T-helper 2 cell treated with Interferon-gamma antibody and Interleukin-4, amounts not matched to agents 100 ng/mL and 5 ng/mL, for 36 hours (primary cell): ENCODE data around the gene USP2. TPM values are rescaled to one million over a fixed set of nuclear protein-coding genes. Genes with fewer than 3 reads are reported as not detected.

Experiments used
- intact Hi-C: fragments of 100-400 bp; cut with micrococcal nuclease; formaldehyde crosslinking; loops from one replicate; pipeline ENCODE4 v1.15.1; 2023
- total RNA-seq: library from RNA; stranded (reverse); gene quantifications from 2 replicates; pipeline ENCODE4 v1.2.3, GENCODE V29; 2022

The USP2 gene
- total RNA-seq, 1 donor from 2014 or later: 0.41 TPM

GRCh38 chr11:119377112-119377901 lies 4.2 kb downstream of the USP2 start:
- intact Hi-C loops: no loop called here

- intact Hi-C loops: no loop called here
Observed at GRCh38 chr11:119376197-119376847, 5.2 kb downstream of the USP2 start.

- intact Hi-C loops: no loop called here
Observed at GRCh38 chr11:119375337-119376196, 5.9 kb downstream of the USP2 start.

DNA sequence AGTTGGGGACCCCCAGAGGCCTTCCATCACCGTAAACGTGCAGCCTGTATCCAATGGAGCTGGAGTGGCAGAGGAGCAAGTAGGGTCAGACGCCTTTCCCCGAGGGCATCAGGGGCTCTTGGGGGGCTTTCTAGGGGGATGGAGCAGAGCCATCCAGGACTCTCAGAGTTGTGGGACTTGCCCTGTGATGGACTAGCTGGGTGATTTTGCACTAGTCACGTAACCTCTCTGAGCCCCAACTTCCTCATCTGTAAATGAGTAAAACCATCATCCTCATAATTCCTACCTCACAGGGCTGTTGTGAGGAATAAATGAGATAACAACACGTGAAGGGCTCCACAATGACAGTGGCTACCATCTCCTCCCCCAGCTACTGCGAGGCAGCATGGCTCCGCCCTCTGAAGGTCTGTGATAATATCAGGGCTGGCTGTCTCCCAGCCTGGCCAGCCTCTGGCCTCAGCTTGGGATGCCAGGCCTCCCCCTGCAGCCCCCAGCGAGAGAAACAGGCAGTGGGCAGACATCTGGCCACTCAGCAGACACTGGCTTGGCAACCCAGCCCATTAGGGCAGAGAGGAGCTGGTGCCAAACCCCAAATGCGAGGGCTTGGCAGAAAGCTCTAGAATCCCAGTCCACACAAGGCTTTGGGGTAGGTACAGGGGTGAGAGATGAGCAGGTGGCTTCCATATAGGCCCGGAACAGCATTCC lies 6.7 kb downstream of the USP2 start:
- intact Hi-C loops: no loop called here

GRCh38 chr11:119373921-119374631 lies 7.4 kb downstream of the USP2 start:
- intact Hi-C loops: no loop called here

DNA sequence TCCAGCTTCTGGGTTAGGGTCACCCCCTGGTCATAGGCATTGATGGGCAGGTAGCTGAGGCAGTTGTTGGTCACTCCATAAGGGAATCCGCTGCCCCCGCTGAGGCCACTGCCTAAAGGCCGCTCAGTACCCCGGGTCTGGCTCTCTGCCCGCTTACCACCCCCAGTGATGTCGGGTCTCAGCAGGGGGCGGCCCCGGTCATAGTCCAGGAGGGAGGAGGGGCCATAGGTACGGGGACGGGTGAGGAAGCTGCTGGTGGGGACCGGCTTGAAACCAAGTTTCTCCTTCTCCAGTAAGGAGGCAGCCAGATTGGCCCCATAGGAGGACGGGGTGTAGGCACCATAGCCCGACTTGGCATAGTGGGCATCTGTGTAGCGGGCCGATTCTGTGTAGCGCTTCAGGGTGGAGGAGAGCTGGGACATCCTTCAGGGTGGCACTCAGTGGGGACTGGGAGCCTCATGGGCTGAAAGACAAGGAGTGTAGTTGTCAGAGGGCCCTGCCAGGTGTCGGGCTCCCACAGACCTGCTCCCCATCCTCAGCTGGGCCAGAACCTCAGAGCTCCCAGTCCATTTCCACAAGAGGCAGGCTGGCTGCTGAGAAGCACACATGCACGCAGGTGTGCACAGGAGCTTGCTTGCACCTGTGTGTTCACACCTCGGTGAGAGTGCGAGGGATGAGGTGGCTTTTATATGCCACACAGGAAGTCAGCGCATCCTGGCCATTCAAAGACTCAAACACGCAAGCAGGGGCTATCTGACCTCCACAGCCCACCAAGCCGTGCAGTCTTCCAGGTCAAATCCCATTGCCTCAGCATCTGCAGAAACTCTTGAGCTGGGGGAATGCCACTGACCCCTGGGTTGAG lies 8.2 kb downstream of the USP2 start:
- intact Hi-C loops: no loop called here

- intact Hi-C loops: no loop called here
Observed at GRCh38 chr11:119372260-119373058, 9.0 kb downstream of the USP2 start.

DNA sequence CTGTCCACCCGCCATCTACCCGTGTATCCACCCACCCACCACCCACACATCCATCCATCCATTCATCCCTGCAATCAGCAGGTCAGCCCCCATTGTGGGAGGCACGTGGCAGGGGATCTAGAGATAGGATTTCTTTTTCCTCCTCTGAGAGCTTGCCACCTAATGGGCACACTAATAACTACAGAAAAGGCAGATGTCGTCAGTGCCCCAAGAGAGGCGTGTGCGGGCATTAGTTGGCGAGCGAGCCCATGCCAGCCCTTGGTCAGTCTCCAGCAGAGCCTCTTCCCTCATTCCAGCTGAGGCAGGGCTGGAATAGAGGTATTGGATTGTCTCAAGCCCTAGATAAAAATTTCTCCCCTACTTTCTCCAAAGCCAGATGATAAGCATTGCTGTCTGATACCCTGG lies 9.7 kb downstream of the USP2 start:
- intact Hi-C loops: no loop called here

DNA sequence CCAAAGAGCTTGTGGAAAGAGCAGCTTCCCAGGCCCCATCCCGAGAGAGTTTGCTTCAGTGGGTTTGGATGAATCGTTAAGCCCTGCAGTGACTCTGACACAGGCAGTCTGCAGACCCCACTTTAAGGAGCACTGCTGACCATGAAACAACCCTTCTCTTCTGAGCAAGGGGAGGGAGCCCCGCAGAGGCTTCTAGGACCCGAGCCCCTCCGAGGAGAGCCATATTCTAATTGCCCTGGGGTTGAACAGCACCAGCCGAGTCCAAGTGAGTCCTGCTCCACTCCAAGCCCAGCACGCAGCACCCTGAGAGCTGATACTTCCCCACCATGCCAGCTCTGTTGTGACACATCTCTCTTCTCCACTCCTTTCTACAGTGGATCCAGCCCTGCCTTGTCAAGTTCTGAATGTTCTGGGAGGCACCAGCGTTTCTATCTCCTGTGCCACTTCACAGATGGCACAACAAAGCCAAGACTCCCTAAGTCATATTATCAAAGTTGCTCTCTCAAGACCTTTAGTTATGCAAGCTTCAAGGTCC lies 10.4 kb downstream of the USP2 start:
- intact Hi-C loops: no loop called here

GRCh38 chr11:119370486-119371046 lies 10.9 kb downstream of the USP2 start:
- intact Hi-C loops: no loop called here

GRCh38 chr11:119369132-119369925 lies 12.2 kb downstream of the USP2 start:
- intact Hi-C loops: loop anchor here (10.0 kb wide), 1 partner anchor 355 kb away; the partner anchor contains the start of gene NECTIN1

GRCh38 chr11:119368121-119369034 lies 13.1 kb downstream of the USP2 start:
- intact Hi-C loops: loop anchor here (10.0 kb wide), 1 partner anchor 356 kb away; the partner anchor contains the start of gene NECTIN1

- intact Hi-C loops: loop anchor here (10.0 kb wide), 1 partner anchor 357 kb away; the partner anchor contains the start of gene NECTIN1
Observed at GRCh38 chr11:119367661-119368120, 13.8 kb downstream of the USP2 start.

DNA sequence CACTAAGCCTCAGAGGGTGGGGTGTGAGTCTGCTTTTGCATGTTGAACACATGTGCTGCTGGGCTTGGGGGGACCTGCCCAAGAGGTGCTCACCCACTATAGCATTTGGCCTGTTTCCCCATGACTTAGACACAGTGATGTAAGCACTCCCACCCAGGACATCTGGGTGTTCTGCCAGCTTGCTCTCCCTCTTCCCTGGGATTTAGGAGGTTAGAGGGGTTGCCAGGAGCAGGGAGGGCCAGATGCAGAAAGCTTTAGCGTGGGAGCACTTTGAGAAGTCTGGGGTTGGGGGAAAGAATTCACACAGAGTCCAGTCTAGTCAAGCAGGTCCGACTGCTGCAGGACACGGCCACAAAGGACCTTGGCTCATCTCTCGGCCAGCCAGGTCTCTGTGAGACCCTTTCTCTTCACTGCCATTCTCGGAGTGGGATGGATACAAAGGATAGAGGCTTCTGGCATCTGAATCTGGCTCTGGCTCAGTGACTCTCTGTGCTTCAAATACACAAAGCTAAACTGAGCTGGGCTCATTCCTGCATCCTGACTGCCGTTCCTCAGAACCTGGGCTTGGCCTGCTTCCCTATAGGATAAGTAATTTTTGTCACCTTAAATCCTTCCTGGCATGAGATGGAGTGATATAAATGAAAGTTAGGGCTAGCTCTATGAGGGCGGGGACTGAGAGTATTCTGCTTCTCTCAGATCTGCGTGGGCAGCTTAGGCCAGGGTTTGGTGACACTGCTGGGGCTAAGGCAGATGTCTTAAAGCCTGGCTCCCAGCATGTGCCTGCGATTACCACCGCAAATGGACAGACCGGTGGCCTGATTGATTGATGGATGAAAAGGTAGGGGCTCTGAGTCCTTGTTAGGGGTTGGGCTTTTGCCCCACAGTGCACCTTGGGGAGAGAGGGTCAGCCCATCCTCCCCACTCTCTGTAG lies 14.5 kb downstream of the USP2 start:
- intact Hi-C loops: loop anchor here (10.0 kb wide), 1 partner anchor 358 kb away; the partner anchor contains the start of gene NECTIN1
